ENCODE data around the gene PXYLP1. TPM values are rescaled to one million over a fixed set of nuclear protein-coding genes. Genes with fewer than 3 reads are reported as not detected.
A peak's percentile ranks its signal among the peaks of the same experiment; 100 is the strongest.

PXYLP1 gene
- total and polyA plus RNA-seq, 2 donors (not counting 1 experiment from before 2014, with no cell fraction given), result 1.4 to 4.5 TPM

- Mint-ChIP-seq H3K27me3 (peaks cover 4% of the 10 kb centered on the region), H3K27ac (peak overlapping the region; percentile 73), H3K9me3 (ENCODE audit: insufficient read depth) (peaks cover 3% of the 10 kb centered on the region), H3K4me3 (peak overlapping the region; percentile 65), H3K4me1 (peaks cover 15% of the 10 kb centered on the region)
- Histone ChIP-seq H3K4me3 (ENCODE audit: control extremely low read depth in 1 of 5, extremely low read depth in 1 of 5, insufficient read depth in 1 of 5, low read depth in 2 of 5, low read length in 4 of 5) (peak overlapping the region in 1 of 5 experiments; percentile 10), H3K9ac (ENCODE audit: low read length) (no peak overlapping the region), H3K27me3 (replicated peaks in 1 of 4; ENCODE audit: control extremely low read depth in 1 of 4, control insufficient read depth in 3 of 4, insufficient read depth in 4 of 4, low read length in 3 of 4) (no peaks in the 10 kb centered on the region), H4K20me1 (ENCODE audit: control insufficient read depth, insufficient read depth, low read length, poor library complexity, severe bottlenecking) (no peaks in the 10 kb centered on the region), H3K27ac (ENCODE audit: low read length in 2 of 2) (no peak overlapping the region), H3K79me2 (ENCODE audit: control insufficient read depth, insufficient read depth, low read length) (no peaks in the 10 kb centered on the region), H3K9me3 (ENCODE audit: control extremely low read depth in 1 of 3, control insufficient read depth in 2 of 3, insufficient read depth in 1 of 3, low read length in 2 of 3) (peaks cover 0 to 1% (median 0%) of the 10 kb centered on the region in 3 donors), H3K36me3 (replicated peaks in 1 of 2; ENCODE audit: control extremely low read depth in 1 of 2, control insufficient read depth in 1 of 2, extremely low read depth in 1 of 2, insufficient read depth in 2 of 2, low read length in 1 of 2) (no peaks in the 10 kb centered on the region), H3K4me1 (ENCODE audit: control insufficient read depth in 2 of 2, insufficient read depth in 2 of 2, low read length in 2 of 2) (peaks cover 12 to 13% of the 10 kb centered on the region in 2 donors), H2AFZ (ENCODE audit: insufficient read depth, low read depth, low read length, poor library complexity, severe bottlenecking) (peak overlapping the region; percentile 66), H3K4me2 (replicated peaks; ENCODE audit: low read depth, low read length, poor library complexity, severe bottlenecking) (peak overlapping the region; percentile 49)
- ATAC-seq (ENCODE audit: low read depth), result peak; percentile 87
- CTCF ChIA-PET, result interaction anchor here (0.6 to 2.6 kb wide), 5 partner anchors 14 to 105 kb away, joined by 3 to 11 read pairs (median 4); partner anchors contain the start of gene PXYLP1
- TF ChIP-seq EZH2 (IDR thresholded peaks at IDR 0.05; ENCODE audit: borderline replicate concordance, insufficient read depth, low read depth, low read length, poor library complexity, severe bottlenecking), result no peak
- TF ChIP-seq CTCF (IDR thresholded peaks at IDR 0.05), result no peak
- POLR2A ChIA-PET, result interaction anchor here (1.2 kb wide), 1 partner anchor 150 kb away, joined by 3 read pairs; the partner anchor contains the start of gene RASA2
- intact Hi-C loops (cut with micrococcal nuclease), result loop anchor here (2.0 kb wide), 1 partner anchor 26 kb away; no protein-coding TSS in a partner anchor
- DNase-seq, result peak; percentile 68
- WGBS (ENCODE audit: insufficient coverage), result 59% methylated on average over 5 of the region's 12 CpGs
Measured at GRCh38 chr3:141336672-141337522, 105.3 kb downstream of the PXYLP1 start.

GRCh38 chr3:141337523-141337854 lies 105.9 kb downstream of the PXYLP1 start:
- Mint-ChIP-seq H3K4me3 (peak overlapping the region; percentile 65), H3K9me3 (ENCODE audit: insufficient read depth) (peaks cover 3% of the 10 kb centered on the region), H3K27me3 (peaks cover 4% of the 10 kb centered on the region), H3K27ac (peak overlapping the region; percentile 73), H3K4me1 (peaks cover 13% of the 10 kb centered on the region)
- Histone ChIP-seq H3K4me3 (ENCODE audit: control extremely low read depth in 1 of 5, extremely low read depth in 1 of 5, insufficient read depth in 1 of 5, low read depth in 2 of 5, low read length in 4 of 5) (no peak overlapping the region), H3K9ac (ENCODE audit: low read length) (no peak overlapping the region), H3K79me2 (ENCODE audit: control insufficient read depth, insufficient read depth, low read length) (no peaks in the 10 kb centered on the region), H2AFZ (ENCODE audit: insufficient read depth, low read depth, low read length, poor library complexity, severe bottlenecking) (peak overlapping the region; percentile 66), H3K27ac (ENCODE audit: low read length in 2 of 2) (no peak overlapping the region), H3K27me3 (replicated peaks in 1 of 4; ENCODE audit: control extremely low read depth in 1 of 4, control insufficient read depth in 3 of 4, insufficient read depth in 4 of 4, low read length in 3 of 4) (no peaks in the 10 kb centered on the region), H4K20me1 (ENCODE audit: control insufficient read depth, insufficient read depth, low read length, poor library complexity, severe bottlenecking) (no peaks in the 10 kb centered on the region), H3K4me2 (replicated peaks; ENCODE audit: low read depth, low read length, poor library complexity, severe bottlenecking) (peak overlapping the region; percentile 49), H3K9me3 (ENCODE audit: control extremely low read depth in 1 of 3, control insufficient read depth in 2 of 3, insufficient read depth in 1 of 3, low read length in 2 of 3) (peaks cover 0 to 1% (median 0%) of the 10 kb centered on the region in 3 donors), H3K36me3 (replicated peaks in 1 of 2; ENCODE audit: control extremely low read depth in 1 of 2, control insufficient read depth in 1 of 2, extremely low read depth in 1 of 2, insufficient read depth in 2 of 2, low read length in 1 of 2) (no peaks in the 10 kb centered on the region), H3K4me1 (ENCODE audit: control insufficient read depth in 2 of 2, insufficient read depth in 2 of 2, low read length in 2 of 2) (peaks cover 12 to 13% of the 10 kb centered on the region in 2 donors)
- TF ChIP-seq CTCF (IDR thresholded peaks at IDR 0.05) (no peak), EZH2 (IDR thresholded peaks at IDR 0.05; ENCODE audit: borderline replicate concordance, insufficient read depth, low read depth, low read length, poor library complexity, severe bottlenecking) (no peak)
- ChIA-PET CTCF (interaction anchor here (0.8 to 2.6 kb wide), 4 partner anchors 23 to 106 kb away, joined by 3 to 11 read pairs (median 6); partner anchors contain the start of gene PXYLP1), POLR2A (no interaction called here)
- DNase-seq (no peak), ATAC-seq (ENCODE audit: low read depth) (no peak)
- intact Hi-C loops (cut with micrococcal nuclease), result loop anchor here (2.0 kb wide), 1 partner anchor 27 kb away; no protein-coding TSS in a partner anchor
- WGBS (ENCODE audit: insufficient coverage), result no CpG with 5 or more reads among the region's 1 CpG

Measured in B cell (primary cell).